Measurements from ENCODE around the gene PPP5C. TPM values are rescaled to one million over a fixed set of nuclear protein-coding genes. Genes with fewer than 3 reads are reported as not detected.
"Not testable (repeated sequence)": the region's sequence is repeated elsewhere in the genome, so short reads cannot be mapped to it uniquely, and the experiment has no call there.

The PPP5C gene
- total and polyA plus RNA-seq, 4 experiments from 2014 or later, result 16.3 to 38.5 (median 33.8) TPM

GRCh38 chr19:46373491-46374359 lies 26.8 kb downstream of the PPP5C start:
- Histone ChIP-seq H3K27me3 (ENCODE audit: insufficient read depth, low read length) (no peaks in the 10 kb centered on the region), H3K36me3 (ENCODE audit: insufficient read depth, low read length) (peaks cover 22% of the 10 kb centered on the region), H3K4me1 (ENCODE audit: insufficient read depth, low read length) (peaks cover 13% of the 10 kb centered on the region), H3K27ac (ENCODE audit: low read depth, low read length) (no peak overlapping the region), H3K4me3 (ENCODE audit: low read length in 2 of 2) (no peak overlapping the region), H3K9me3 (ENCODE audit: control insufficient read depth in 1 of 2, low read length in 2 of 2) (no peaks in the 10 kb centered on the region)
- H3K9me3 Mint-ChIP-seq, result no peaks in the 10 kb centered on the region
- peak overlapping the region in 1 of 7 donors; percentile 74 for H3K27ac Mint-ChIP-seq
- intact Hi-C loops (cut with micrococcal nuclease), result no loop called here
- CTCF ChIA-PET (ENCODE audit: partially characterized antibody), result no interaction called here
- no peaks in the 10 kb centered on the region for H3K27me3 Mint-ChIP-seq
- no peak for DNase-seq
- peaks cover 27 to 35% of the 10 kb centered on the region in 2 donors for H3K36me3 Mint-ChIP-seq
- H3K4me3 Mint-ChIP-seq, result no peak overlapping the region
- POLR2A ChIA-PET (ENCODE audit: partially characterized antibody), result no interaction called here
- peaks cover 11 to 26% (median 18%) of the 10 kb centered on the region in 4 donors for H3K4me1 Mint-ChIP-seq

- Mint-ChIP-seq H3K36me3 (peaks cover 30 to 36% of the 10 kb centered on the region in 2 donors), H3K9me3 (no peaks in the 10 kb centered on the region), H3K27ac (peak overlapping the region in 1 of 7 donors; percentile 61), H3K4me3 (no peak overlapping the region), H3K4me1 (peaks cover 9 to 21% (median 14%) of the 10 kb centered on the region in 4 donors), H3K27me3 (no peaks in the 10 kb centered on the region)
- H3K9me3 ChIP-seq (ENCODE audit: control insufficient read depth in 1 of 2, low read length in 2 of 2), result no peaks in the 10 kb centered on the region
- H3K36me3 ChIP-seq (ENCODE audit: insufficient read depth, low read length), result peaks cover 28% of the 10 kb centered on the region
- no peaks in the 10 kb centered on the region for H3K27me3 ChIP-seq (ENCODE audit: insufficient read depth, low read length)
- no peak for DNase-seq
- no peak overlapping the region for H3K27ac ChIP-seq (ENCODE audit: low read depth, low read length)
- peaks cover 13% of the 10 kb centered on the region for H3K4me1 ChIP-seq (ENCODE audit: insufficient read depth, low read length)
- CTCF ChIA-PET (ENCODE audit: partially characterized antibody), result no interaction called here
- intact Hi-C loops (cut with micrococcal nuclease), result no loop called here
- no peak overlapping the region for H3K4me3 ChIP-seq (ENCODE audit: low read length in 2 of 2)
- POLR2A ChIA-PET (ENCODE audit: partially characterized antibody), result no interaction called here
Measured at GRCh38 chr19:46374536-46375475, 27.9 kb downstream of the PPP5C start.

- CTCF ChIA-PET (ENCODE audit: partially characterized antibody); intact Hi-C loops (cut with micrococcal nuclease); DNase-seq; H3K4me3 ChIP-seq (ENCODE audit: low read length in 2 of 2); H3K9me3 Mint-ChIP-seq; H3K27me3 Mint-ChIP-seq; H3K27ac ChIP-seq (ENCODE audit: low read depth, low read length); H3K4me3 Mint-ChIP-seq; POLR2A ChIA-PET (ENCODE audit: partially characterized antibody); H3K9me3 ChIP-seq (ENCODE audit: control insufficient read depth in 1 of 2, low read length in 2 of 2); H3K27me3 ChIP-seq (ENCODE audit: insufficient read depth, low read length): not testable (repeated sequence)
- H3K4me1 Mint-ChIP-seq, result peaks cover 12 to 21% (median 14%) of the 10 kb centered on the region in 4 donors
- H3K36me3 Mint-ChIP-seq, result peaks cover 34 to 43% of the 10 kb centered on the region in 2 donors
- H3K4me1 ChIP-seq (ENCODE audit: insufficient read depth, low read length), result peaks cover 13% of the 10 kb centered on the region
- H3K36me3 ChIP-seq (ENCODE audit: insufficient read depth, low read length), result peaks cover 29% of the 10 kb centered on the region
- H3K27ac Mint-ChIP-seq, result peak overlapping the region in 1 of 7 donors; percentile 65
Measured at GRCh38 chr19:46375476-46376067, 28.7 kb downstream of the PPP5C start.

- DNase-seq, result no peak
- no peak overlapping the region for H3K27ac ChIP-seq (ENCODE audit: low read depth, low read length)
- H3K27me3 Mint-ChIP-seq, result no peaks in the 10 kb centered on the region
- ChIA-PET POLR2A (ENCODE audit: partially characterized antibody) (no interaction called here), CTCF (ENCODE audit: partially characterized antibody) (interaction anchor here (1.5 kb wide), 1 partner anchor 8 kb away, joined by 5 read pairs; no protein-coding TSS in a partner anchor)
- peaks cover 6% of the 10 kb centered on the region for H3K4me1 ChIP-seq (ENCODE audit: insufficient read depth, low read length)
- intact Hi-C loops (cut with micrococcal nuclease), result no loop called here
- no peaks in the 10 kb centered on the region for H3K9me3 ChIP-seq (ENCODE audit: control insufficient read depth in 1 of 2, low read length in 2 of 2)
- H3K4me1 Mint-ChIP-seq, result peaks cover 7 to 14% (median 10%) of the 10 kb centered on the region in 4 donors
- H3K4me3 Mint-ChIP-seq, result no peak overlapping the region
- H3K27ac Mint-ChIP-seq, result peak overlapping the region in 2 of 7 donors; percentile 59 to 60
- peaks cover 29% of the 10 kb centered on the region for H3K36me3 ChIP-seq (ENCODE audit: insufficient read depth, low read length)
- H3K9me3 Mint-ChIP-seq, result no peaks in the 10 kb centered on the region
- H3K4me3 ChIP-seq (ENCODE audit: low read length in 2 of 2), result no peak overlapping the region
- peaks cover 41 to 49% of the 10 kb centered on the region in 2 donors for H3K36me3 Mint-ChIP-seq
- no peaks in the 10 kb centered on the region for H3K27me3 ChIP-seq (ENCODE audit: insufficient read depth, low read length)
Measured at GRCh38 chr19:46376241-46377153, 29.6 kb downstream of the PPP5C start.

GRCh38 chr19:46378268-46378667 lies 31.4 kb downstream of the PPP5C start:
- Histone ChIP-seq H3K9me3 (ENCODE audit: control insufficient read depth in 1 of 2, low read length in 2 of 2) (no peaks in the 10 kb centered on the region), H3K36me3 (ENCODE audit: insufficient read depth, low read length) (peaks cover 43% of the 10 kb centered on the region), H3K4me3 (ENCODE audit: low read length in 2 of 2) (no peak overlapping the region), H3K27me3 (ENCODE audit: insufficient read depth, low read length) (no peaks in the 10 kb centered on the region), H3K4me1 (ENCODE audit: insufficient read depth, low read length) (no peaks in the 10 kb centered on the region), H3K27ac (ENCODE audit: low read depth, low read length) (no peak overlapping the region)
- Mint-ChIP-seq H3K4me3 (no peak overlapping the region), H3K9me3 (no peaks in the 10 kb centered on the region), H3K27me3 (no peaks in the 10 kb centered on the region), H3K27ac (peak overlapping the region in 1 of 7 donors; percentile 46), H3K36me3 (peaks cover 53 to 56% of the 10 kb centered on the region in 2 donors), H3K4me1 (peaks cover 0 to 9% (median 3%) of the 10 kb centered on the region in 4 donors)
- ChIA-PET POLR2A (ENCODE audit: partially characterized antibody) (no interaction called here), CTCF (ENCODE audit: partially characterized antibody) (interaction anchor here (1.0 to 1.5 kb wide), 2 partner anchors 10 to 18 kb away, joined by 3 to 5 read pairs; no protein-coding TSS in a partner anchor)
- intact Hi-C loops (cut with micrococcal nuclease), result no loop called here
- DNase-seq, result no peak

GRCh38 chr19:46380690-46381089 lies 33.8 kb downstream of the PPP5C start:
- H3K27me3 ChIP-seq (ENCODE audit: insufficient read depth, low read length), result no peaks in the 10 kb centered on the region
- H3K4me3 Mint-ChIP-seq, result no peak overlapping the region
- peak overlapping the region in 3 of 7 donors; percentile 9 to 74 (median 38) for H3K27ac Mint-ChIP-seq
- CTCF ChIA-PET (ENCODE audit: partially characterized antibody), result no interaction called here
- no peaks in the 10 kb centered on the region for H3K9me3 Mint-ChIP-seq
- no peak overlapping the region for H3K4me3 ChIP-seq (ENCODE audit: low read length in 2 of 2)
- H3K4me1 Mint-ChIP-seq, result peaks cover 0 to 9% (median 2%) of the 10 kb centered on the region in 4 donors
- H3K36me3 ChIP-seq (ENCODE audit: insufficient read depth, low read length), result peaks cover 61% of the 10 kb centered on the region
- no peak overlapping the region for H3K27ac ChIP-seq (ENCODE audit: low read depth, low read length)
- no peaks in the 10 kb centered on the region for H3K4me1 ChIP-seq (ENCODE audit: insufficient read depth, low read length)
- POLR2A ChIA-PET (ENCODE audit: partially characterized antibody), result no interaction called here
- peaks cover 68 to 71% of the 10 kb centered on the region in 2 donors for H3K36me3 Mint-ChIP-seq
- intact Hi-C loops (cut with micrococcal nuclease), result no loop called here
- no peaks in the 10 kb centered on the region for H3K27me3 Mint-ChIP-seq
- H3K9me3 ChIP-seq (ENCODE audit: control insufficient read depth in 1 of 2, low read length in 2 of 2), result no peaks in the 10 kb centered on the region
- no peak for DNase-seq
